ENCODE results near the gene MAGI3.
A peak's percentile ranks its signal among the peaks of the same experiment; 100 is the strongest.
"Not testable (repeated sequence)": the region's sequence is repeated elsewhere in the genome, so short reads cannot be mapped to it uniquely, and the experiment has no call there.

The MAGI3 gene

DNA sequence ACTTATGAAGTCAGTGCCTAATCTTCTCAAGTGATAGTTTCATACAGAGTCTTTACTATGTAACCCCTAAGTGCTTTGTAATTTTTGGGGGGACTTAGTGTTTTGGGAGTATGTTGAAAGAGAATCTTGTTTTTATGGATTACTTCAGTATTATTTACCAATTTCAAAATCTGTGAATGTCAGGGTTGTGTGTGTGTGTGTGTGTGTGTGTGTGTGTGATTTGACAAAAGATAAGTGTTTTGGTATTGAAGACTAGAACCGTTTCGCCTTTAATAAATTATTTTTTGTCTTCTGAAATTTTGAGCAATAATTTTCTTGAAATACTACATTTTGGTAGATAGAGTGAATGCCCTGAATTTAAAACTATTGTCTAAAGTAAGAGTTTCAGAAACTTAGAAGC lies 5.8 kb downstream of the MAGI3 start:
- TF ChIP-seq, protein P1, sequence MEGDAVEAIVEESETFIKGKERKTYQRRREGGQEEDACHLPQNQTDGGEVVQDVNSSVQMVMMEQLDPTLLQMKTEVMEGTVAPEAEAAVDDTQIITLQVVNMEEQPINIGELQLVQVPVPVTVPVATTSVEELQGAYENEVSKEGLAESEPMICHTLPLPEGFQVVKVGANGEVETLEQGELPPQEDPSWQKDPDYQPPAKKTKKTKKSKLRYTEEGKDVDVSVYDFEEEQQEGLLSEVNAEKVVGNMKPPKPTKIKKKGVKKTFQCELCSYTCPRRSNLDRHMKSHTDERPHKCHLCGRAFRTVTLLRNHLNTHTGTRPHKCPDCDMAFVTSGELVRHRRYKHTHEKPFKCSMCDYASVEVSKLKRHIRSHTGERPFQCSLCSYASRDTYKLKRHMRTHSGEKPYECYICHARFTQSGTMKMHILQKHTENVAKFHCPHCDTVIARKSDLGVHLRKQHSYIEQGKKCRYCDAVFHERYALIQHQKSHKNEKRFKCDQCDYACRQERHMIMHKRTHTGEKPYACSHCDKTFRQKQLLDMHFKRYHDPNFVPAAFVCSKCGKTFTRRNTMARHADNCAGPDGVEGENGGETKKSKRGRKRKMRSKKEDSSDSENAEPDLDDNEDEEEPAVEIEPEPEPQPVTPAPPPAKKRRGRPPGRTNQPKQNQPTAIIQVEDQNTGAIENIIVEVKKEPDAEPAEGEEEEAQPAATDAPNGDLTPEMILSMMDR (IDR thresholded peaks at IDR 0.05; ENCODE audit: control insufficient read depth, insufficient read depth, low read depth, low read length, missing control alignments) = no peak
- DNase-seq (ENCODE audit: low read depth) = no peak
- no peak overlapping the region for H3K4me3 ChIP-seq (ENCODE audit: control insufficient read depth, low read depth, low read length)

DNA sequence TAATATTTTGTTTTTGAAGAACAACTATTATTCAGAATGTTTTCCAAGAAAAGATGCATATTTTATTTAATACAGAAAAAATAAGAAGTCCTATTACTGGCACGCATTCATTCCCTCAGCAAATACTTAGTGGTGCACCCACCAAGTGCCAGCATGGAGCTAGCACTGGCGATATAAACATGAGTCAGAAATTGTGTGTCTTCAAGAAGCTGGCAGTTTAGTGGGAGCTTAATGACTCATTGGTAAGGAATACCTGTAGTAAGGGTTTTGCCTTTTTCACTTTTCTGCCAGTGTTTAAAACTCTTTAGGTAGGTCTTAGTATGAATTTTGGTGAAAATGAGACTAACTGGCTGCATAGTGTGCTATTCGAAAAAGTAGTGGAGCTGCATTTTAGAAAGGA lies 6.3 kb downstream of the MAGI3 start:
- peak; percentile 45 for DNase-seq (ENCODE audit: low read depth)
- H3K4me3 ChIP-seq (ENCODE audit: control insufficient read depth, low read depth, low read length) = no peak overlapping the region
- TF ChIP-seq, protein P1 (IDR thresholded peaks at IDR 0.05; ENCODE audit: control insufficient read depth, insufficient read depth, low read depth, low read length, missing control alignments) = no peak

DNA sequence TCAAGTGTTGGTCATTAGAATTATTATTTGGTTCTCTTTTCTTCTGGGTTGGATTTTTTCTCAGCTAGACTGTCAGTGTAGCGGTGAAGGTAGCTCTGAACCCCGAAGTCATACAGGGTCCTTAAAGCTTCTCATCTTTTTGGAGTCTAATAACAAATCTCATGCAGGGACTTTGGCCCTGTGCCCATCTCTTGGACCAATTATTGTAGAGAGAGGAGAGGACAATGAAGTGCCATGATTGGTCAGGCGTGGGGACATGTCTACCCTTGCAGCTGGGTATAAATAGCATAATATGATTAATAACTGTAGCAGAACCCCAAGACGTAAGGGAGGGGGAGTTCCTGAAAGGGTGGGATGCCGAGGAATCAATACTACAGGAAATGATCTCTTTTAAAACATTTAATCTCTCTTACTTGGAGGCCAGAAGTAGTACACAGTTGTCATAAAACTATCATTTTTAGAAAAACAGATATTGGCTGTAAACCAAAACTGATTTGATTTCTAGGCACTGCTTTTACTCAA lies 8.8 kb downstream of the MAGI3 start:
- H3K4me3 ChIP-seq (ENCODE audit: control insufficient read depth, low read depth, low read length) = no peak overlapping the region
- DNase-seq (ENCODE audit: low read depth) = no peak
- TF ChIP-seq, protein P1 (IDR thresholded peaks at IDR 0.05; ENCODE audit: control insufficient read depth, insufficient read depth, low read depth, low read length, missing control alignments) = no peak

DNA sequence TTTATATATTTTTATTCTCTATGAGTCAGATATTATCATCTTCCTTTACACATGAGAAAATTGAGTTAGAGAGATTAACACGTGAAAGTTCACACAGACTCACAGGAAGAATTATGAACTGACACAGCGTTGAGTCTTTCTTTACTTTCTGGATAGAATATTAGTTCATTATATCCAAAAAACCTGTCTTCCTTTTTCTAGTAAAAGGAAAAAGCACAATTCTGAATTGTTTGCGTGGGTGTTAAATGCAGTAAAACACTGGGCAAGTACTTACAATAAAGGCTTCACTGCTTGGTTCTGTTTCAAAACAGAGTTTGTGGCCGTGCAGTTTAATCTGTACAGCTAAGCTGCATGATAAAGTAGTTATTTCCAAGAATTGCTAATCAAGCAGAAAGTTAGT lies 10.8 kb downstream of the MAGI3 start:
- DNase-seq (ENCODE audit: low read depth) = no peak
- H3K4me3 ChIP-seq (ENCODE audit: control insufficient read depth, low read depth, low read length) = no peak overlapping the region
- TF ChIP-seq, protein P1 (IDR thresholded peaks at IDR 0.05; ENCODE audit: control insufficient read depth, insufficient read depth, low read depth, low read length, missing control alignments) = no peak

DNA sequence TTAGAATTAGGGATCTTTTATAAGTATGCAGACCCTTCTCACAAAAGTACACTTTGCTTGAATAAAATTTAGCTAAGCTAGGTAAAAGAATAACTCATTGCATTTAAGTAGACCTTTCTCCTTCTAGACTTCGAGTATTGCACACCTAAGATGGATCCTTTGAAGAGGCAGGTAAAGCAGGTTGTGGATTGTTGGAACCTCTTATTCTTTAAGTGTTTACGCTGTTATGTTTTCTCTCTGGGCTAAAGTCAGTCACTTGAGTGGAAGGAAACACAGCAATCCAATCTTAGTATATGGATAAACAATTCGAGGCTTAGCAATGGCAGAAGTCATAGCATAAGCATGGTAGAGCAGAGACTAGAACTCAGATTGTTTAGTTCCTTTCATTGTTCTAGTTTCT lies 11.4 kb downstream of the MAGI3 start:
- DNase-seq (ENCODE audit: low read depth) = no peak
- TF ChIP-seq, protein P1 (IDR thresholded peaks at IDR 0.05; ENCODE audit: control insufficient read depth, insufficient read depth, low read depth, low read length, missing control alignments) = no peak
- H3K4me3 ChIP-seq (ENCODE audit: control insufficient read depth, low read depth, low read length) = no peak overlapping the region

DNA sequence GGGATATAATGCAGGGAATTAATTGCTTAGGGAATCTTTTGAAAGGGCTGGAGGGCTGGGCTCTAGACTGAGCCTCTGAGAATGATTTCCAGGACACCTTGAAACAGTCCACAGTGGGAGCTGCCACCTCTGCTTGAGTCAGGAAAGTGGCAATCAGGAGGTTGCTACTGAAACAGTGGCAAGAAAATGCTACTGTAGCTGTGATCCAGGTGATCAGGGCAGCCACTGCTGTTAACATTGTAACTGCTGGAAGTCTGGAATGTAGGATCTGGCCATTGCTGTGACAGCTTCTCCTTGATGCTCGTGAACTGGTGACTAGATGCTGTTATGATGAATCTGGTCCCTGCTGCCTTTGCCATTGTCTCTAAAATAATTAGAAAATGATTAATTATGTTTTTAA lies 12.8 kb downstream of the MAGI3 start:
- TF ChIP-seq, protein P1 (IDR thresholded peaks at IDR 0.05; ENCODE audit: control insufficient read depth, insufficient read depth, low read depth, low read length, missing control alignments) = no peak
- DNase-seq (ENCODE audit: low read depth) = no peak
- no peak overlapping the region for H3K4me3 ChIP-seq (ENCODE audit: control insufficient read depth, low read depth, low read length)

DNA sequence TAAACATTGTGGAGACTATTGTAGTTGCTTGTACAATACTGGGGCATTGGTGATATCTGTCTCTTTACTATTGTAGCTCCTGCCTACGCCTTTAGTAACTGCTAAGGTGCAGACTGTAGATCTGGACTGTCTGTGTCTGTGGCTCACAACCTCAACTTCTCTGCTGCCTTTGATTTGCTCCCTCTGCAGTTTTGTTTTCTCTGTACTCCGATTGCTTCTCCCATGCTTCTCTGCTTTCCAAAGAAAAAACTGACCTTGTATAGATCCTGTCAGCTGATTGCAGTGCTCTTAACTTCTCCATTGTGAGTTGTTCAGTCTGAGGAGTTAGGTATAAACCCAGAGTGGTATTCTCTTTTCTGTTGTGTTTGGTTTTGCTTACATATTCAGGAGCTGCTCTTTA lies 15.3 kb downstream of the MAGI3 start:
- TF ChIP-seq, protein P1 (IDR thresholded peaks at IDR 0.05; ENCODE audit: control insufficient read depth, insufficient read depth, low read depth, low read length, missing control alignments) = no peak
- H3K4me3 ChIP-seq (ENCODE audit: control insufficient read depth, low read depth, low read length) = no peak overlapping the region
- no peak for DNase-seq (ENCODE audit: low read depth)

DNA sequence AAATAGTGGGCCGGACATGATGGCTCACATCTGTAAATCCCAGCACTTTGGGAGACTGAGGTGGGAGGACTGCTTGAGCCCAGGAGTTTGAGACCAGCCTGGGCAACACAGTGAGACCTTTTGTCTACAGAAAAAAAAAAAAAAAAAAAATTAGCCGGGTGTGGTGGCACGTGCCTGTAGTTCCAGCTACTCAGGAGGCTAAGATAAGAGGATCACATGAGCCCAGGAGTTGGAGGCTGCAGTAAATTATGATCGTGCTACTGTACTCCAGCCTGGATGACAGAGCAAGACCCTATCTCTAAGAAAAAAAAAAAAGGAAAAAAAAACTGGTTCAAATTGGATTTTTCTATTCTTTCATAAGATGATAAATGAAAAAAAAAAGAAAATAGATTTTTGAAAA lies 15.8 kb downstream of the MAGI3 start:
- not testable (repeated sequence) for H3K4me3 ChIP-seq (ENCODE audit: control insufficient read depth, low read depth, low read length)

More for the DNA sequence above, 15.8 kb downstream of the MAGI3 start:
- not testable (repeated sequence) for DNase-seq (ENCODE audit: low read depth)
